ENCODE measurements around the gene KCNMB1. TPM values are rescaled to one million over a fixed set of nuclear protein-coding genes. Genes with fewer than 3 reads are reported as not detected.

Gene KCNMB1
- total and polyA plus RNA-seq, 2 donors (not counting 1 experiment from before 2014, with no cell fraction given): 0.06 TPM; not detected in 1

DNA sequence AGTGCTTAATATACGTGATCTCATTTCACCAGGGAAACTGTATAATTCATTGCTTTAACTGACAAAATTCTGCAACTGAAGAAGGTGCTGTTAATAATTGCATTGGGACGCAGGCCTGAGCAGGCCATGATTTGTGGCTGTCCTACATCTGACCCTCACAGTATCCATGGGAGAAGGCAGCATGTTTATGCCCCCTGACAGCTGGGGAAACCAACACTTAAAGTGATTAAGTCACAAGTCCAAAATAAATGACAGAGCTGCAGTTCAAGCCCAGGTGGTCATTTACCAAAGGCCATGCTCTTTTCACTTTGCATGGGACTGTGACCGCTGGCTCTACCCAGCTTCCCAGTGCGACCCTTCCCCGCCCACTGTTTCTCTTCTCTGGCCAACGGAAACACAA lies 30.5 kb upstream of the KCNMB1 start:
- H3K27ac Mint-ChIP-seq: no peak overlapping the region
- Histone ChIP-seq H2AFZ (ENCODE audit: insufficient read depth, low read depth, low read length, poor library complexity, severe bottlenecking) (no peak overlapping the region), H3K4me3 (ENCODE audit: control extremely low read depth in 1 of 5, extremely low read depth in 1 of 5, insufficient read depth in 1 of 5, low read depth in 2 of 5, low read length in 4 of 5) (no peak overlapping the region), H3K79me2 (ENCODE audit: control insufficient read depth, insufficient read depth, low read length) (no peaks in the 10 kb centered on the region), H3K9me3 (ENCODE audit: control extremely low read depth in 1 of 3, control insufficient read depth in 2 of 3, insufficient read depth in 1 of 3, low read length in 2 of 3) (no peaks in the 10 kb centered on the region), H3K27ac (ENCODE audit: low read length in 2 of 2) (no peak overlapping the region), H4K20me1 (ENCODE audit: control insufficient read depth, insufficient read depth, low read length, poor library complexity, severe bottlenecking) (no peaks in the 10 kb centered on the region), H3K27me3 (replicated peaks in 1 of 4; ENCODE audit: control extremely low read depth in 1 of 4, control insufficient read depth in 3 of 4, insufficient read depth in 4 of 4, low read length in 3 of 4) (peaks cover 0 to 16% (median 6%) of the 10 kb centered on the region in 4 experiments), H3K4me1 (ENCODE audit: control insufficient read depth in 2 of 2, insufficient read depth in 2 of 2, low read length in 2 of 2) (no peaks in the 10 kb centered on the region), H3K36me3 (replicated peaks in 1 of 2; ENCODE audit: control extremely low read depth in 1 of 2, control insufficient read depth in 1 of 2, extremely low read depth in 1 of 2, insufficient read depth in 2 of 2, low read length in 1 of 2) (no peaks in the 10 kb centered on the region), H3K4me2 (replicated peaks; ENCODE audit: low read depth, low read length, poor library complexity, severe bottlenecking) (no peak overlapping the region), H3K9ac (ENCODE audit: low read length) (no peak overlapping the region)
- peaks cover 27% of the 10 kb centered on the region for H3K27me3 Mint-ChIP-seq
- DNase-seq (no peak), ATAC-seq (ENCODE audit: low read depth) (no peak)
- no peak for TF ChIP-seq EZH2 (IDR thresholded peaks at IDR 0.05; ENCODE audit: borderline replicate concordance, insufficient read depth, low read depth, low read length, poor library complexity, severe bottlenecking)
- TF ChIP-seq, protein P1, sequence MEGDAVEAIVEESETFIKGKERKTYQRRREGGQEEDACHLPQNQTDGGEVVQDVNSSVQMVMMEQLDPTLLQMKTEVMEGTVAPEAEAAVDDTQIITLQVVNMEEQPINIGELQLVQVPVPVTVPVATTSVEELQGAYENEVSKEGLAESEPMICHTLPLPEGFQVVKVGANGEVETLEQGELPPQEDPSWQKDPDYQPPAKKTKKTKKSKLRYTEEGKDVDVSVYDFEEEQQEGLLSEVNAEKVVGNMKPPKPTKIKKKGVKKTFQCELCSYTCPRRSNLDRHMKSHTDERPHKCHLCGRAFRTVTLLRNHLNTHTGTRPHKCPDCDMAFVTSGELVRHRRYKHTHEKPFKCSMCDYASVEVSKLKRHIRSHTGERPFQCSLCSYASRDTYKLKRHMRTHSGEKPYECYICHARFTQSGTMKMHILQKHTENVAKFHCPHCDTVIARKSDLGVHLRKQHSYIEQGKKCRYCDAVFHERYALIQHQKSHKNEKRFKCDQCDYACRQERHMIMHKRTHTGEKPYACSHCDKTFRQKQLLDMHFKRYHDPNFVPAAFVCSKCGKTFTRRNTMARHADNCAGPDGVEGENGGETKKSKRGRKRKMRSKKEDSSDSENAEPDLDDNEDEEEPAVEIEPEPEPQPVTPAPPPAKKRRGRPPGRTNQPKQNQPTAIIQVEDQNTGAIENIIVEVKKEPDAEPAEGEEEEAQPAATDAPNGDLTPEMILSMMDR (IDR thresholded peaks at IDR 0.05): no peak
- H3K9me3 Mint-ChIP-seq (ENCODE audit: insufficient read depth): no peaks in the 10 kb centered on the region
- H3K4me1 Mint-ChIP-seq: no peaks in the 10 kb centered on the region
- WGBS (ENCODE audit: insufficient coverage): 85% methylated on average over 2 of the region's 6 CpGs
- CTCF ChIA-PET: interaction anchor here (0.7 to 12.4 kb wide), 12 partner anchors 12 to 301 kb away, joined by 3 to 189 read pairs (median 4); no protein-coding TSS in a partner anchor
- intact Hi-C loops (cut with micrococcal nuclease): loop anchor here (1.0 kb wide), 1 partner anchor 151 kb away; no protein-coding TSS in a partner anchor
- POLR2A ChIA-PET: no interaction called here
- H3K4me3 Mint-ChIP-seq: no peak overlapping the region

DNA sequence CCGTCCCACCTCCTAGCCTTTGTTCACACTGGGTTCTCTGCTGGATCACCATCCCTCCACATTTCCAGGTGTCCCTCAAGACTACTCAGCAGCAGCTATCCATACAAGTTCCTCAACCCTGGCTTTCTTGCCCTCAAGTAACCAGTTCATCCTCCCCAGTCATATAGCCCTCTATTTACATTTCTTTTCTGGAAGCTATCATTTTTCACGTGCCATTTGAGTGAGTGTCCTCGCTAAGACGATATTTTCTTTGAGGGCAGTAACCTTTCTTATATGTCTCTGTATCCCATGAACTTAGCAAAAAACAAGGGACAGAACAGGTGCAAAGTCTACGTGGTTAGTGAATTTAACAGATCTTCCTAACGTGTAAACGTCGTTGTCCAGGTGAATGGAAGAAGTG lies 29.6 kb upstream of the KCNMB1 start:
- Histone ChIP-seq H4K20me1 (ENCODE audit: control insufficient read depth, insufficient read depth, low read length, poor library complexity, severe bottlenecking) (no peaks in the 10 kb centered on the region), H3K79me2 (ENCODE audit: control insufficient read depth, insufficient read depth, low read length) (no peaks in the 10 kb centered on the region), H3K36me3 (replicated peaks in 1 of 2; ENCODE audit: control extremely low read depth in 1 of 2, control insufficient read depth in 1 of 2, extremely low read depth in 1 of 2, insufficient read depth in 2 of 2, low read length in 1 of 2) (no peaks in the 10 kb centered on the region), H2AFZ (ENCODE audit: insufficient read depth, low read depth, low read length, poor library complexity, severe bottlenecking) (no peak overlapping the region), H3K27me3 (replicated peaks in 1 of 4; ENCODE audit: control extremely low read depth in 1 of 4, control insufficient read depth in 3 of 4, insufficient read depth in 4 of 4, low read length in 3 of 4) (peaks cover 0 to 16% (median 6%) of the 10 kb centered on the region in 4 experiments), H3K4me1 (ENCODE audit: control insufficient read depth in 2 of 2, insufficient read depth in 2 of 2, low read length in 2 of 2) (no peaks in the 10 kb centered on the region), H3K27ac (ENCODE audit: low read length in 2 of 2) (no peak overlapping the region), H3K9me3 (ENCODE audit: control extremely low read depth in 1 of 3, control insufficient read depth in 2 of 3, insufficient read depth in 1 of 3, low read length in 2 of 3) (no peaks in the 10 kb centered on the region), H3K9ac (ENCODE audit: low read length) (no peak overlapping the region), H3K4me3 (ENCODE audit: control extremely low read depth in 1 of 5, extremely low read depth in 1 of 5, insufficient read depth in 1 of 5, low read depth in 2 of 5, low read length in 4 of 5) (no peak overlapping the region), H3K4me2 (replicated peaks; ENCODE audit: low read depth, low read length, poor library complexity, severe bottlenecking) (no peak overlapping the region)
- Mint-ChIP-seq H3K27me3 (peaks cover 27% of the 10 kb centered on the region), H3K4me1 (no peaks in the 10 kb centered on the region), H3K9me3 (ENCODE audit: insufficient read depth) (no peaks in the 10 kb centered on the region), H3K4me3 (no peak overlapping the region), H3K27ac (no peak overlapping the region)
- 90% methylated on average over 8 of the region's 8 CpGs for WGBS (ENCODE audit: insufficient coverage)
- DNase-seq (no peak), ATAC-seq (ENCODE audit: low read depth) (no peak)
- CTCF ChIA-PET: interaction anchor here (0.6 to 12.4 kb wide), 12 partner anchors 8 to 208 kb away, joined by 3 to 189 read pairs (median 4); no protein-coding TSS in a partner anchor
- intact Hi-C loops (cut with micrococcal nuclease): no loop called here
- TF ChIP-seq EZH2 (IDR thresholded peaks at IDR 0.05; ENCODE audit: borderline replicate concordance, insufficient read depth, low read depth, low read length, poor library complexity, severe bottlenecking): no peak
- TF ChIP-seq, protein P1 (IDR thresholded peaks at IDR 0.05): no peak
- POLR2A ChIA-PET: no interaction called here

Data from B cell (primary cell).